ENCODE data around the gene IDH3A.

DNA sequence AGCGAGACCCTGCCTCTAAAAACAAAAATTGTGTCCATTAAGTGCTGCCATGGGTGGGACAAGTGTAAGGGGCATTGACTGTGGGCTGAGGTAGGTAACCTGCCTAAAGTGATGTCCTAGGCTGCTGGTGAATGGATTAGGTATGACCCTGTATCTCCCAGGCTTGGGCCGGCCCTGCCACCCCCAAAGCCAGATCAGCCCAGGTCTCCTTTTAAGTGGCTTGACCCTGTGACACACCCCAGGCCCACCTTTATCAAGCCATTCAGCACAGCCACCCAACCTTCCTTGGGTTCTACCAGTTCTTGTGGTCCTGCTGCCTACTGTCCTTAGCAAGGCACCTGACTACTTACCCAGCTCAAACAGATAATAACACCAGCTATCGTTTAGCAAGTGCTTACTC is 36.6 kb upstream of the IDH3A start:
- TF ChIP-seq, protein P1, sequence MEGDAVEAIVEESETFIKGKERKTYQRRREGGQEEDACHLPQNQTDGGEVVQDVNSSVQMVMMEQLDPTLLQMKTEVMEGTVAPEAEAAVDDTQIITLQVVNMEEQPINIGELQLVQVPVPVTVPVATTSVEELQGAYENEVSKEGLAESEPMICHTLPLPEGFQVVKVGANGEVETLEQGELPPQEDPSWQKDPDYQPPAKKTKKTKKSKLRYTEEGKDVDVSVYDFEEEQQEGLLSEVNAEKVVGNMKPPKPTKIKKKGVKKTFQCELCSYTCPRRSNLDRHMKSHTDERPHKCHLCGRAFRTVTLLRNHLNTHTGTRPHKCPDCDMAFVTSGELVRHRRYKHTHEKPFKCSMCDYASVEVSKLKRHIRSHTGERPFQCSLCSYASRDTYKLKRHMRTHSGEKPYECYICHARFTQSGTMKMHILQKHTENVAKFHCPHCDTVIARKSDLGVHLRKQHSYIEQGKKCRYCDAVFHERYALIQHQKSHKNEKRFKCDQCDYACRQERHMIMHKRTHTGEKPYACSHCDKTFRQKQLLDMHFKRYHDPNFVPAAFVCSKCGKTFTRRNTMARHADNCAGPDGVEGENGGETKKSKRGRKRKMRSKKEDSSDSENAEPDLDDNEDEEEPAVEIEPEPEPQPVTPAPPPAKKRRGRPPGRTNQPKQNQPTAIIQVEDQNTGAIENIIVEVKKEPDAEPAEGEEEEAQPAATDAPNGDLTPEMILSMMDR (IDR thresholded peaks at IDR 0.05) = no peak
- no peak for TF ChIP-seq POLR2A (IDR thresholded peaks at IDR 0.05)
- no peak for TF ChIP-seq POLR2AphosphoS5 (IDR thresholded peaks at IDR 0.05)
